OCI-LY7 (cell line): ENCODE results near the gene PDHX. TPM values are rescaled to one million over a fixed set of nuclear protein-coding genes. Genes with fewer than 3 reads are reported as not detected.

Experiments
- BruUV-seq: library from RNA; stranded (reverse); fragments of 400-500 nt; replicated peaks from 2 replicates; lab custom pipeline; 2021; lab: Mats Ljungman, UMichigan
- CTCF ChIA-PET: fragments of 300-600 bp; sonication (Branson Sonifier 250); formaldehyde crosslinking; loops from one replicate; lab custom pipeline; 2022; ENCODE audit warnings: antibody characterized with exemption; ENCODE audit not compliant: unreplicated experiment; lab: Charles Lee
- POLR2A ChIA-PET: fragments of 300-600 bp; sonication (Branson Sonifier 250); formaldehyde crosslinking; loops from one replicate; lab custom pipeline; 2022; ENCODE audit warnings: antibody characterized with exemption; lab: Charles Lee
- DNase-seq: peaks from one replicate; pipeline ENCODE4 v3.0.0-alpha.2; 2015; ENCODE audit warnings: low spot score
- H2AFZ ChIP-seq: fragments of 200-600 bp; sonication (generic), shearing (Covaris generic); 2 replicates; pipeline ENCODE4 v1.6.1; 2014; ENCODE audit warnings: mild to moderate bottlenecking, antibody characterized with exemption, low read length, moderate library complexity
- H3K27ac ChIP-seq: fragments of 200-600 bp; sonication (generic); 2 replicates; pipeline ENCODE4 v1.5.1; 2014; ENCODE audit warnings: mixed run types, low read depth, mild to moderate bottlenecking, moderate library complexity, low read length, inconsistent platforms; ENCODE audit not compliant: poor library complexity, severe bottlenecking
- H3K36me3 ChIP-seq: fragments of 200-600 bp; sonication (generic); 2 replicates; pipeline ENCODE4 v1.6.1; 2014; ENCODE audit warnings: mild to moderate bottlenecking, antibody characterized with exemption, low read length, moderate library complexity, mixed read lengths; ENCODE audit not compliant: insufficient read depth
- H3K4me1 ChIP-seq: fragments of 200-600 bp; sonication (generic); 2 replicates; pipeline ENCODE4 v1.5.1; 2014; ENCODE audit warnings: mild to moderate bottlenecking, low read length; ENCODE audit not compliant: insufficient read depth, poor library complexity, severe bottlenecking
- H3K4me2 ChIP-seq: fragments of 200-600 bp; sonication (generic); 2 replicates; pipeline ENCODE4 v1.6.1; 2014; ENCODE audit warnings: mild to moderate bottlenecking, low read length
- H3K4me3 ChIP-seq: fragments of 200-600 bp; sonication (generic); 2 replicates; pipeline ENCODE4 v1.5.1; 2014; ENCODE audit warnings: mild to moderate bottlenecking, low read depth, low read length; ENCODE audit not compliant: poor library complexity, severe bottlenecking
- H3K79me2 ChIP-seq: fragments of 200-600 bp; sonication (generic); 2 replicates; pipeline ENCODE4 v1.6.1; 2016; ENCODE audit warnings: low read depth, mild to moderate bottlenecking, low read length, moderate library complexity, mixed read lengths; ENCODE audit not compliant: insufficient read depth
- H3K9me2 ChIP-seq: fragments of 200-600 bp; sonication (generic); 2 replicates; pipeline ENCODE4 v1.6.1; 2016; ENCODE audit warnings: mild to moderate bottlenecking, low read length, mixed read lengths; ENCODE audit not compliant: insufficient read depth
- H3K9me3 ChIP-seq: fragments of 200-600 bp; sonication (generic); 2 replicates; pipeline ENCODE4 v1.6.1; 2014; ENCODE audit warnings: mild to moderate bottlenecking, mixed run types, low read length, mixed read lengths
- H4K20me1 ChIP-seq: fragments of 200-600 bp; sonication (generic); 2 replicates; pipeline ENCODE4 v1.6.1; 2014; ENCODE audit warnings: mild to moderate bottlenecking, antibody characterized with exemption, low read length, moderate library complexity, mixed read lengths; ENCODE audit not compliant: insufficient read depth
- CTCF ChIP-seq: fragments of 200-600 bp; sonication (generic); conservative IDR thresholded peaks from 2 replicates; pipeline ENCODE4 v1.5.1; 2014; ENCODE audit warnings: mild to moderate bottlenecking, antibody characterized with exemption, low read length, moderate library complexity, mixed read lengths
- EZH2phosphoT487 ChIP-seq: fragments of 200-600 bp; sonication (generic); IDR thresholded peaks from 2 replicates; pipeline ENCODE4 v1.6.1; 2018; ENCODE audit warnings: low read depth, borderline replicate concordance, mild to moderate bottlenecking, mixed run types, antibody characterized with exemption, low read length, moderate library complexity, mixed read lengths
- intact Hi-C: fragments of 100-400 bp; cut with micrococcal nuclease; formaldehyde crosslinking; loops from one replicate; pipeline ENCODE4 v1.10.0; 2022; ENCODE audit not compliant: unreplicated experiment
- total RNA-seq, 2 experiments: library from RNA; depleted of rRNA in 1 of 2; stranded (reverse); fragments of >200 nt in 1 of 2; shearing (Covaris generic) in 1 of 2; gene quantifications; 2 replicates each; pipeline ENCODE4 v1.2.3, GENCODE V29; 2014 to 2022

The PDHX gene
- total RNA-seq, 2 experiments from 2014 or later: 18.0 to 50.9 TPM

DNA sequence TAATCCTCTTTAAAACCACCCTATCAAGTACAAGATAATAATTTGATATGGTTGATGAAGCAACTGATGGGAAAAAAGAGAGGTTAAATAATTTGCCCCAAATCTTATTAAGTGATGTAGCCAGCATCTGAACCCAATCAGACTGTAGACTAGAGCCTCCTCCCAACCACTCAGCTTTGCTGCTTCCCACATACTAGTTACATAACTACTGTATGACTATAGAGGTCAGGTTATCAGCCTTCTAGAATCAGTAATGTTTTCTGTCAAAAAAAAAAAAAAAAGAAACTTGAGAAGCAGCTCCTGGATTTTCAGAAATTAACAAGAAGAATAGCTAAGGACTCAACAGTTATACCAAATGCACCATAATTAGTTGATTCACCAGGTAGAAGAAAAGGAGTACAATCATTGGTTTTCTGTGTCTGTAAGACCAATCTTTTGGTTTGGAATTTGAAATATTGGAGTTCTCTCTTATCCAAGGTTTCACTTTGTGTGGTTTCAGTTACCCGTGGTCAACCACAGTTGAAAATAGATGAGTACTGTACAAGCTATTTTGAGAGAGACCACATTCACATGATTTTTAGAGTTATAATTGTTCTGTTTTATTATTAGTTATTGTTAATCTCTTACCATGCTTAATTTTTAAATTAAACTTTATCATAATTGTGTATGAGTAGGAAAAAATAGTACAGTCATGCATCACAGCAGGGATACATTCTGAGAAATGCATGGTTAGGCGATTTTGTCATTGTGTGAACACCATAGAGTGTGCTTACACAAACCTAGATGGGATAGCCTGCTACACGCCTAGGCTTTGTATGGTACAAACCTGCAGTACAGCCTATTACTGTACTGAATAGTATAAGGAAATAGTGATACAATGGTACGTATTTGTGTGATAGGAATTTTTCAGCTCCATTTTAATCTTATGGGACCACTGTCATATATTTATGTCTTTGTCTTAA is 72.2 kb downstream of the PDHX start:
- ChIA-PET POLR2A (interaction anchor here (0.7 to 1.3 kb wide), 4 partner anchors 9 to 306 kb away, joined by 3 to 5 read pairs (median 4); no protein-coding TSS in a partner anchor), CTCF (no interaction called here)
- no peak overlapping the region for H3K27ac ChIP-seq
- TF ChIP-seq EZH2phosphoT487 (no peak), CTCF (no peak)
- no peaks in the 10 kb centered on the region for H4K20me1 ChIP-seq
- no peaks in the 10 kb centered on the region for H3K79me2 ChIP-seq
- no peak overlapping the region for H3K4me3 ChIP-seq
- H3K4me2 ChIP-seq: no peak overlapping the region
- no peaks in the 10 kb centered on the region for H3K9me3 ChIP-seq
- no peaks in the 10 kb centered on the region for H3K9me2 ChIP-seq
- no peaks in the 10 kb centered on the region for H3K4me1 ChIP-seq
- peaks cover 11% of the 10 kb centered on the region for H3K36me3 ChIP-seq
- BruUV-seq: no TSS peak
- intact Hi-C loops: no loop called here
- no peak overlapping the region for H2AFZ ChIP-seq
- DNase-seq: no peak

DNA sequence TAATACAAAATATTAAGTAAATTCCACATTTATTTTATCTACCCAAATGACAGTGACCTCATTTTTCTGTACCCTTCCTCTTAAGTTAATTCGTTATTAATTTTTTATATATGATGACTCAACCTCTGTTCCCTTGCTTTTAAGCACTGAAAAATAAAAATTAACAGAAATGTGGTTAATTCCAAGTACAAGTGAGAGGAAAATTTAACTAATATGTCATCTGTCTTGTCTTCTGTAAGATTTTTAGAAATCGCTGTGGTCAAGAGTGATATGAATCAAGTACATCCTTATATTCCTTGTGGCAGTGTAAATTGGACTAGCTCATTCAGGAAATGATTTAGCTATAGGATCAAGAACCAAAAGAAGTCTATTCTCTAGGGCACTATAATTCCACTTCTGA is 74.5 kb downstream of the PDHX start:
- H3K36me3 ChIP-seq: no peaks in the 10 kb centered on the region; the same call in 1 of the 2 replicates
- H4K20me1 ChIP-seq: no peaks in the 10 kb centered on the region
- no peak for TF ChIP-seq EZH2phosphoT487
- no peak for TF ChIP-seq CTCF
- H3K4me2 ChIP-seq: no peak overlapping the region
- CTCF ChIA-PET: no interaction called here
- H3K9me3 ChIP-seq: no peaks in the 10 kb centered on the region
- intact Hi-C loops: no loop called here
- BruUV-seq: no TSS peak
- no peak overlapping the region for H3K27ac ChIP-seq
- DNase-seq: no peak
- no peak overlapping the region for H3K4me3 ChIP-seq
- POLR2A ChIA-PET: no interaction called here
- no peak overlapping the region for H2AFZ ChIP-seq
- no peaks in the 10 kb centered on the region for H3K4me1 ChIP-seq
- H3K9me2 ChIP-seq: no peaks in the 10 kb centered on the region
- no peaks in the 10 kb centered on the region for H3K79me2 ChIP-seq
